HEK293T (cell line): Measurements from ENCODE around the gene INKA1.
A peak's percentile ranks its signal among the peaks of the same experiment; 100 is the strongest.

ENCODE experiments used
- CTCF ChIA-PET: fragments of 350-600 bp; formaldehyde crosslinking; extraction: SDS; loops from one replicate; lab custom pipeline; 2021; ENCODE audit warnings: antibody characterized with exemption, inconsistent platforms; lab: Yijun Ruan, JAX
- POLR2A ChIA-PET: fragments of 350-600 bp; formaldehyde crosslinking; extraction: SDS; loops from one replicate; lab custom pipeline; 2020; ENCODE audit warnings: antibody characterized with exemption, inconsistent platforms; lab: Yijun Ruan, JAX
- DNase-seq: peaks from one replicate; pipeline ENCODE4 v3.0.0; 2012; ENCODE audit warnings: mixed read lengths; ENCODE audit errors: extremely low spot score
- ARNT ChIP-seq: fragments of 450-650 bp; IDR thresholded peaks from 2 replicates; pipeline ENCODE4 v1.6.1; 2017; ENCODE audit warnings: mild to moderate bottlenecking
- BHLHE40 ChIP-seq: fragments of 450-650 bp; IDR thresholded peaks from 2 replicates; pipeline ENCODE4 v1.6.1; 2016; ENCODE audit warnings: mild to moderate bottlenecking, moderate library complexity, borderline replicate concordance
- CTBP1 ChIP-seq: fragments of 450-650 bp; IDR thresholded peaks from 2 replicates; pipeline ENCODE4 v1.6.1; 2016; ENCODE audit warnings: borderline replicate concordance
- ELF4 ChIP-seq: fragments of 450-650 bp; IDR thresholded peaks from 2 replicates; pipeline ENCODE4 v1.6.1; 2017; ENCODE audit warnings: antibody characterized with exemption
- FOXA1 ChIP-seq: fragments of 450-650 bp; IDR thresholded peaks from 2 replicates; pipeline ENCODE4 v1.6.1; 2016; ENCODE audit warnings: mild to moderate bottlenecking
- FOXK2 ChIP-seq: fragments of 450-650 bp; IDR thresholded peaks from 2 replicates; pipeline ENCODE4 v1.6.1; 2016; ENCODE audit warnings: mild to moderate bottlenecking
- FOXM1 ChIP-seq: fragments of 450-650 bp; IDR thresholded peaks from 2 replicates; pipeline ENCODE4 v1.6.1; 2017; ENCODE audit warnings: mild to moderate bottlenecking, borderline replicate concordance
- HDGF ChIP-seq: fragments of 450-650 bp; IDR thresholded peaks from 2 replicates; pipeline ENCODE4 v1.6.1; 2017; ENCODE audit warnings: antibody characterized with exemption, borderline replicate concordance
- L3MBTL2 ChIP-seq: fragments of 450-650 bp; conservative IDR thresholded peaks from 2 replicates; pipeline ENCODE4 v1.6.1; 2016; ENCODE audit warnings: mild to moderate bottlenecking
- LEF1 ChIP-seq: fragments of 450-650 bp; IDR thresholded peaks from 2 replicates; pipeline ENCODE4 v1.6.1; 2017; ENCODE audit warnings: mild to moderate bottlenecking, borderline replicate concordance
- NFRKB ChIP-seq: fragments of 450-650 bp; IDR thresholded peaks from 2 replicates; pipeline ENCODE4 v1.6.1; 2016; ENCODE audit warnings: mild to moderate bottlenecking, moderate library complexity
- PKNOX1 ChIP-seq: fragments of 450-650 bp; IDR thresholded peaks from 2 replicates; pipeline ENCODE4 v1.6.1; 2016
- SP1 ChIP-seq: fragments of 450-650 bp; IDR thresholded peaks from 2 replicates; pipeline ENCODE4 v1.6.1; 2017
- SUZ12 ChIP-seq: fragments of 450-650 bp; IDR thresholded peaks from 2 replicates; pipeline ENCODE4 v1.6.1; 2016; ENCODE audit warnings: mild to moderate bottlenecking
- TARDBP ChIP-seq: fragments of 450-650 bp; IDR thresholded peaks from 2 replicates; pipeline ENCODE4 v1.6.1; 2016
- ZNF384 ChIP-seq: fragments of 450-650 bp; IDR thresholded peaks from 2 replicates; pipeline ENCODE4 v1.6.1; 2016

Gene INKA1

GRCh38 chr3:49802719-49803464 is at the start of gene INKA1:
Gene INKA1, plus strand, starts transcription at chr3:49803261. Its CDS starts 132 bp downstream, at chr3:49803393.
- ChIA-PET CTCF (interaction anchor here (0.5 to 2.5 kb wide), 9 partner anchors 11 to 740 kb away, joined by 3 to 18 read pairs (median 3); no protein-coding TSS in a partner anchor), POLR2A (interaction anchor here (0.9 to 3.9 kb wide), 7 partner anchors 9 to 126 kb away, joined by 4 to 18 read pairs (median 5); partner anchors contain the start of genes IP6K1 and UBA7)
- DNase-seq: peak; percentile 88
- TF ChIP-seq L3MBTL2 (peak; percentile 32; the same call in 1 of the 2 replicates), ARNT (no peak)

DNA sequence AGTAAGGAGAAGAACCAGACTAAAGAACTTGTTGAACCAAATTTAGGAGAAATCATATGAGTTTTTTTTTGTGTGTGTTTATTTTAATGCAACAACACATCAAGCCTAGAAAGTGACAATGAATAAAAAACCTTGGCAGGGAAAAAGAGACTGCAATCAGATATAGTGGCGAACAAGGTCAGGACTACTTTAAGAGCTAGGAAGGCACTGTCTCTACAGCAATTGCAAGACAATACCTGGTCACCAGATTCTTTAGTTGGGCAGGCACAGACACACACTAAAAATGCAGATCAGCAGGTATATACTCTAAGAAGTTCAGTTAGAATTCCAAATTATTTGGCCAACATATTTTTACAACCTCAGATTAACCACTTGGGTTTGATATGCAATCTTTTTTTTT is 48.5 kb upstream of the INKA1 start:
- POLR2A ChIA-PET: no interaction called here
- no peak for TF ChIP-seq ZNF384
- TF ChIP-seq FOXM1: no peak
- no peak for TF ChIP-seq SP1
- TF ChIP-seq HDGF: no peak
- TF ChIP-seq TARDBP: no peak
- no peak for TF ChIP-seq BHLHE40
- no peak for TF ChIP-seq ELF4
- no peak for TF ChIP-seq LEF1
- TF ChIP-seq NFRKB: no peak
- no peak for TF ChIP-seq FOXK2
- no peak for TF ChIP-seq FOXA1
- no peak for TF ChIP-seq ARNT
- TF ChIP-seq SUZ12: no peak
- TF ChIP-seq PKNOX1: no peak
- TF ChIP-seq L3MBTL2: no peak
- TF ChIP-seq CTBP1: no peak
- DNase-seq: no peak
- CTCF ChIA-PET: interaction anchor here (0.7 kb wide), 1 partner anchor 10 kb away, joined by 10 read pairs; no protein-coding TSS in a partner anchor

DNA sequence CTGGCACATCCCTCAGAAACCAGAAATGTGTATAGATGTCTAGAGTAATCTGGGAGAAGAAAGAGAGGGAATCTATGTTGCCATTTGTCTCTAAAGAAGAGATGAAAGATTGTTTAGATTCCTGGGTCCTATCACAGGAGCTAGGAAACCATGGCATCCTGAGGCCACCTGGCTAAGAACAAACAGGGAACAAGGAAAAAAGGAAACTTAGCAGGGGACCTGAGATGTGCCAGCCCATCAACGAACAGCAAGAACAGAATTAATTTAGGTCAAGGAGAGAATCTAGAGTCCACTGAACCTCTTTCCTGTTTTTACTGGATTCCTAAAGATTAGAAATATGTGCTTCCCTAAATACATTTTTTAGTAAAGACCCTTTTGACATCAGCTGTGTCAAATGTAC is 47.0 kb upstream of the INKA1 start:
- no peak for TF ChIP-seq ELF4
- TF ChIP-seq LEF1: no peak
- no peak for TF ChIP-seq FOXM1
- TF ChIP-seq FOXK2: no peak
- no peak for TF ChIP-seq FOXA1
- no peak for TF ChIP-seq BHLHE40
- no peak for TF ChIP-seq ARNT
- TF ChIP-seq TARDBP: no peak
- no peak for TF ChIP-seq HDGF
- CTCF ChIA-PET: no interaction called here
- DNase-seq: no peak
- POLR2A ChIA-PET: no interaction called here

DNA sequence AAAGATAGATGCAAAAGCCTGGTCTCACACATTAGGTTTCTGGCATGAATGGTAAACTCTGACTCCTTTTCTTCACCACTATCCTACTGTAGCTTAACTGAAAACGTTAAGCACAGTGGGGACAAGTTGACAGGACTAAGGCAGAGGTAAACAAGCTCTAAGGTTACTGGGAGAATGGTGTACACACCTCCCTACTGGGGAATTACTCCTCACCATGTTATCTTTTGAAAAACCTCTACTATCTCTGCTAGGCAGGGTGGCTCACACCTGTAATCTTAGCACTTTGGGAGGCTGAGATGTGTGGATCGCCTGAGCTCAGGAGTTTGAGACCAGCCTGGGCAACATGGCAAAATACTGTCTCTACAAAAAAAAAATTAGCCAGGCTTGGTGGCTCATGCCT is 45.9 kb upstream of the INKA1 start:
- no peak for DNase-seq
- ChIA-PET CTCF (interaction anchor here (0.7 to 1.1 kb wide), 2 partner anchors 82 to 292 kb away, joined by 3 to 5 read pairs; no protein-coding TSS in a partner anchor), POLR2A (interaction anchor here (0.9 kb wide), 1 partner anchor 39 kb away, joined by 3 read pairs; no protein-coding TSS in a partner anchor)
- TF ChIP-seq NFRKB (no peak), CTBP1 (no peak), FOXK2 (no peak), SUZ12 (no peak), FOXA1 (no peak), ZNF384 (no peak), FOXM1 (no peak), PKNOX1 (no peak), SP1 (no peak), BHLHE40 (no peak), ELF4 (no peak), L3MBTL2 (no peak)

- no peak for DNase-seq
- CTCF ChIA-PET: no interaction called here
- POLR2A ChIA-PET: no interaction called here
- TF ChIP-seq FOXA1 (no peak), ZNF384 (no peak), PKNOX1 (no peak), FOXK2 (no peak), CTBP1 (no peak), HDGF (no peak), ARNT (no peak), NFRKB (no peak)
These were observed 43.8 kb upstream of the INKA1 start for GRCh38 chr3:49759226-49759625.

DNA sequence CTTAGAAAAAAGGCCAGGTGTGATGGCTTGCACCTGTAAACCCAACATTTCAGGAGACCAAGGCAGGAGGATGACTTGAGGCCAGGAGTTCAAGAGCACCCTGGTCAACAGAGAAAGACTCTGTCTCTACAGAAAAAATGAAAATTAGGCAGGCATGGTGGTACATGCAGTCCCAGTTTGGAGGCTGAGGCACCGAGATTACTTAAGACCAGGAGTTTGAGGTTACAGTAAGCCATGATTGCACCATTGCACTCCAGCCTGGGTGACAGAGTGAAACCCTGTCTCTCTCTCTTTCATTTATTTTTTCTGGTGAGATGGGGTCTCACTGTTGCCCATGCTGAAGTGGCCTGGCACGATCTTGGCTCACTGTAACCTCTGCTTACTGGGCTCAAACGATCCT is 41.4 kb upstream of the INKA1 start:
- no peak for DNase-seq
- CTCF ChIA-PET: no interaction called here

More for the DNA sequence above, 41.4 kb upstream of the INKA1 start:
- no peak for TF ChIP-seq NFRKB
- no peak for TF ChIP-seq BHLHE40
- no peak for TF ChIP-seq CTBP1
- POLR2A ChIA-PET: no interaction called here
